Trophoblast cell (in vitro differentiated cells and primary cell): Measurements from ENCODE around the gene QKI.
A peak's percentile ranks its signal among the peaks of the same experiment; 100 is the strongest.
"Not testable (repeated sequence)": the region's sequence is repeated elsewhere in the genome, so short reads cannot be mapped to it uniquely, and the experiment has no call there.

Experiments
- DNase-seq, 2 donors: peaks; one replicate each; pipeline ENCODE4 v3.0.0-alpha.2; 2016
- H2AFZ ChIP-seq: 2 replicates; pipeline ENCODE4 v1.6.1; 2013; ENCODE audit warnings: low read length, moderate library complexity, mild to moderate bottlenecking; ENCODE audit not compliant: insufficient read depth, poor library complexity
- H2AK5ac ChIP-seq: 2 replicates; pipeline ENCODE4 v1.6.1; 2013; ENCODE audit warnings: mild to moderate bottlenecking, low read length
- H2BK120ac ChIP-seq: 2 replicates; pipeline ENCODE4 v1.6.1; 2013; ENCODE audit warnings: low read length, mild to moderate bottlenecking, moderate library complexity; ENCODE audit not compliant: insufficient read depth, poor library complexity
- H2BK12ac ChIP-seq: 2 replicates; pipeline ENCODE4 v1.6.1; 2013; ENCODE audit warnings: mild to moderate bottlenecking, low read length, moderate library complexity
- H2BK5ac ChIP-seq: 2 replicates; pipeline ENCODE4 v1.6.1; 2013; ENCODE audit warnings: low read length, low read depth, moderate library complexity, mild to moderate bottlenecking; ENCODE audit not compliant: poor library complexity
- H3K14ac ChIP-seq: 2 replicates; pipeline ENCODE4 v1.6.1; 2013; ENCODE audit warnings: mild to moderate bottlenecking, low read length
- H3K18ac ChIP-seq: 2 replicates; pipeline ENCODE4 v1.6.1; 2013; ENCODE audit warnings: mild to moderate bottlenecking, low read length
- H3K23ac ChIP-seq: 2 replicates; pipeline ENCODE4 v1.6.1; 2013; ENCODE audit warnings: low read length
- H3K27ac ChIP-seq: 2 replicates; pipeline ENCODE4 v1.5.1; 2013; ENCODE audit warnings: low read depth, mild to moderate bottlenecking, inconsistent platforms, low read length, moderate library complexity
- H3K27me3 ChIP-seq: 2 replicates; pipeline ENCODE4 v1.6.1; 2013; ENCODE audit warnings: inconsistent platforms, mild to moderate bottlenecking, low read length, moderate library complexity; ENCODE audit not compliant: insufficient read depth
- H3K36me3 ChIP-seq, 2 experiments: 1 replicate in 1 of 2; 2 replicates in 1 of 2; pipeline ENCODE4 v1.6.1; 2013; ENCODE audit warnings: low read length in 2 of 2, mild to moderate bottlenecking in 2 of 2, moderate library complexity in 1 of 2; ENCODE audit not compliant: insufficient read depth in 2 of 2, control insufficient read depth in 1 of 2
- H3K4ac ChIP-seq: 2 replicates; pipeline ENCODE4 v1.6.1; 2013; ENCODE audit warnings: low read depth, mild to moderate bottlenecking, low read length, moderate library complexity
- H3K4me1 ChIP-seq, 2 experiments: 1 replicate in 1 of 2; 2 replicates in 1 of 2; pipeline ENCODE4 v1.6.1; 2013; ENCODE audit warnings: low read length in 2 of 2, mild to moderate bottlenecking in 2 of 2, moderate library complexity in 1 of 2; ENCODE audit not compliant: insufficient read depth in 2 of 2, control insufficient read depth in 1 of 2
- H3K4me2 ChIP-seq: 2 replicates; pipeline ENCODE4 v1.6.1; 2013; ENCODE audit warnings: inconsistent platforms, mild to moderate bottlenecking, low read length, moderate library complexity
- H3K4me3 ChIP-seq: 2 replicates; pipeline ENCODE4 v1.5.1; 2013; ENCODE audit warnings: mild to moderate bottlenecking, low read depth, low read length, inconsistent platforms
- H3K79me1 ChIP-seq: one replicate; pipeline ENCODE4 v1.6.1; 2013; ENCODE audit warnings: low read length
- H3K79me2 ChIP-seq: 2 replicates; pipeline ENCODE4 v1.6.1; 2013; ENCODE audit warnings: low read length, mild to moderate bottlenecking; ENCODE audit not compliant: control insufficient read depth, insufficient read depth, poor library complexity
- H3K9ac ChIP-seq: 2 replicates; pipeline ENCODE4 v1.6.1; 2013; ENCODE audit warnings: mild to moderate bottlenecking, low read length
- H3K9me3 ChIP-seq: 2 replicates; pipeline ENCODE4 v1.6.1; 2013; ENCODE audit warnings: low read depth, mild to moderate bottlenecking, control low read depth, inconsistent platforms, low read length; ENCODE audit not compliant: insufficient read depth
- H4K12ac ChIP-seq: 2 replicates; pipeline ENCODE4 v1.6.1; 2013; ENCODE audit warnings: low read depth, mild to moderate bottlenecking, low read length, moderate library complexity
- H4K8ac ChIP-seq: 2 replicates; pipeline ENCODE4 v1.6.1; 2013; ENCODE audit warnings: low read depth, mild to moderate bottlenecking, low read length, moderate library complexity
- H4K91ac ChIP-seq: one replicate; pipeline ENCODE4 v1.6.1; 2013; ENCODE audit warnings: low read depth, mild to moderate bottlenecking, low read length, moderate library complexity
- WGBS: extraction: QIAGEN DNeasy Blood & Tissue Kit; methylation state at CpG from one replicate; pipeline ENCODE4 v1.1.7; 2013; ENCODE audit warnings: missing lambda C conversion rate; ENCODE audit not compliant: insufficient read length, insufficient coverage; ENCODE audit errors: extremely low coverage; 5-methylcytosine and 5-hydroxymethylcytosine counted together

Gene QKI

GRCh38 chr6:163438298-163438939, 23.9 kb downstream of the QKI start:
- Histone ChIP-seq H2BK5ac (no peak overlapping the region), H2BK120ac (no peak overlapping the region), H2AFZ (no peak overlapping the region), H3K18ac (no peak overlapping the region), H3K4me1 (peaks cover 0 to 2% of the 10 kb centered on the region in 2 experiments), H4K91ac (no peak overlapping the region), H3K27ac (no peak overlapping the region), H3K36me3 (no peaks in the 10 kb centered on the region), H3K4me3 (no peak overlapping the region), H3K9ac (no peak overlapping the region), H3K4me2 (no peak overlapping the region), H4K8ac (no peak overlapping the region), H3K4ac (peak overlapping the region; percentile 69), H2AK5ac (no peak overlapping the region), H2BK12ac (no peak overlapping the region), H3K9me3 (no peaks in the 10 kb centered on the region), H3K79me2 (peaks cover 5% of the 10 kb centered on the region), H3K27me3 (no peaks in the 10 kb centered on the region), H3K14ac (no peak overlapping the region), H3K23ac (no peak overlapping the region), H3K79me1 (no peaks in the 10 kb centered on the region), H4K12ac (no peak overlapping the region)
- DNase-seq, result peak in 1 of 2 donors; percentile 18
- WGBS, result no CpG with 5 or more reads among the region's 3 CpGs

GRCh38 chr6:163438940-163439335, 24.4 kb downstream of the QKI start:
- H3K9ac ChIP-seq, result no peak overlapping the region
- no peaks in the 10 kb centered on the region for H3K27me3 ChIP-seq
- H3K36me3 ChIP-seq, result no peaks in the 10 kb centered on the region
- peaks cover 0 to 2% of the 10 kb centered on the region in 2 experiments for H3K4me1 ChIP-seq
- H3K4me2 ChIP-seq, result no peak overlapping the region
- H3K9me3 ChIP-seq, result no peaks in the 10 kb centered on the region
- H3K4ac ChIP-seq, result peak overlapping the region; percentile 99
- no peak overlapping the region for H3K14ac ChIP-seq
- H2BK5ac ChIP-seq, result no peak overlapping the region
- H3K79me1 ChIP-seq, result no peaks in the 10 kb centered on the region
- peak overlapping the region; percentile 81 for H3K23ac ChIP-seq
- no peak overlapping the region for H2AK5ac ChIP-seq
- no peak overlapping the region for H3K27ac ChIP-seq
- no peak overlapping the region for H3K4me3 ChIP-seq
- no peak overlapping the region for H4K12ac ChIP-seq
- H2BK12ac ChIP-seq, result no peak overlapping the region
- WGBS, result no CpG with 5 or more reads among the region's 4 CpGs
- H3K18ac ChIP-seq, result no peak overlapping the region
- no peak overlapping the region for H2BK120ac ChIP-seq
- H2AFZ ChIP-seq, result no peak overlapping the region
- H4K91ac ChIP-seq, result no peak overlapping the region
- peaks cover 5% of the 10 kb centered on the region for H3K79me2 ChIP-seq
- DNase-seq, result peak in 1 of 2 donors; percentile 31
- H4K8ac ChIP-seq, result no peak overlapping the region

GRCh38 chr6:163439390-163439789, 24.9 kb downstream of the QKI start:
- not testable (repeated sequence) for H3K36me3 ChIP-seq, H3K4me1 ChIP-seq, H3K23ac ChIP-seq, H4K8ac ChIP-seq, H4K91ac ChIP-seq, H2AK5ac ChIP-seq, H2AFZ ChIP-seq, H3K4me3 ChIP-seq, H2BK120ac ChIP-seq, H3K27me3 ChIP-seq, H3K9ac ChIP-seq, H2BK12ac ChIP-seq, H3K79me2 ChIP-seq, H3K27ac ChIP-seq, H3K9me3 ChIP-seq, DNase-seq, H3K14ac ChIP-seq, H3K4me2 ChIP-seq, H2BK5ac ChIP-seq, H3K18ac ChIP-seq, H3K79me1 ChIP-seq, H4K12ac ChIP-seq
- WGBS, result no CpG with 5 or more reads among the region's 10 CpGs
- H3K4ac ChIP-seq, result peak overlapping the region; percentile 13

GRCh38 chr6:163439997-163440396, 25.5 kb downstream of the QKI start:
- Histone ChIP-seq H4K12ac (no peak overlapping the region), H2AFZ (no peak overlapping the region)

More at GRCh38 chr6:163439997-163440396, 25.5 kb downstream of the QKI start:
- Histone ChIP-seq H4K8ac (no peak overlapping the region), H3K14ac (no peak overlapping the region), H3K9me3 (no peaks in the 10 kb centered on the region), H3K23ac (no peak overlapping the region), H3K36me3 (peaks cover 0 to 1% of the 10 kb centered on the region in 2 experiments), H3K4ac (peak overlapping the region; percentile 13), H3K79me2 (peaks cover 4% of the 10 kb centered on the region), H3K4me1 (peaks cover 0 to 2% of the 10 kb centered on the region in 2 experiments), H4K91ac (no peak overlapping the region), H3K27me3 (no peaks in the 10 kb centered on the region), H3K4me3 (no peak overlapping the region), H2AK5ac (no peak overlapping the region), H2BK120ac (no peak overlapping the region), H3K79me1 (no peaks in the 10 kb centered on the region), H3K9ac (no peak overlapping the region), H3K27ac (no peak overlapping the region), H3K4me2 (no peak overlapping the region), H2BK12ac (no peak overlapping the region), H3K18ac (no peak overlapping the region), H2BK5ac (no peak overlapping the region)
- DNase-seq, result no peak
